GM19328 (cell line): ENCODE data around the gene ZNF239.
"Not testable (repeated sequence)": the region's sequence is repeated elsewhere in the genome, so short reads cannot be mapped to it uniquely, and the experiment has no call there.

Experiments
- ATAC-seq: cut with Tn5 transposase; IDR thresholded peaks from one replicate; pipeline ENCODE4 v1.9.1; 2021; ENCODE audit warnings: mild to moderate bottlenecking, moderate library complexity; ENCODE audit not compliant: unreplicated experiment

Gene ZNF239

DNA sequence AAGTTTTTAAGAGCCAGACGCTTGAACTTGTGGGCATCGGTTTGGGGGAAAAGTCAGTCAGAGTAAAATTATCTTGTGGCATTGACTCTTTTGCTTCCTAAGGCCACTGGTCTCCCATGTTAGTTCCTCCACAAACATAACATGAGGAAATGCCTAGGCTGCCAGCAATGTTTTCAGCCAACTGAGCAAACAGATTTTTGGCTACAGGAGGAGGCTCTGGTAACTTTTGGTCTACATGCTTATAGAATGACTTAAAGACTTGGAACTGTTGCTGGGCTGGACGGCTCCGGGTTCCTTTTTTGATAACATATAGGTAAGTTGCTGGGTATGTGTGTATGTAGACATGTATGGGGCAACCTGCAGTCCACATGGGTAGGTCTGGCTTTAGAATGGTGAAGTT is 9.6 kb upstream of the ZNF239 start:
- no peak for ATAC-seq

DNA sequence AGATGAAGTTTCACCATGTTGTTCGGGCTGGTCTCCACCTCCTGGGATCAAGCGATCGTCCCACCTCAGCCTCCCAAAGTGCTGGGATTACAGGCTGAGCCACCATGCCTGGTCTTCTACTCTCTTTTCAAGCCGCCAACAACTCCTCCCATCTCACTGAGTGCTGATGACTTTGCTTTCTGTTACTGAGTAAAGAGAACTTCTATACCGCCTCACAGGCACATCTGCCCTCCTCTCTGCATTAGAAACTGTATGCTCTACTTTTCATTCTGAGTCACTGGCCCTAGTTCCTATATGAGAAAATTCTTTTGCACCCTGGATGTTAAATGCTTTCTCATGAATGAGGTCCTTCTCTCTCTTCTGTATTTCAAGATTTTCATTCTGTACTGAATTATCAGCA is 2.2 kb upstream of the ZNF239 start:
- no peak for ATAC-seq

DNA sequence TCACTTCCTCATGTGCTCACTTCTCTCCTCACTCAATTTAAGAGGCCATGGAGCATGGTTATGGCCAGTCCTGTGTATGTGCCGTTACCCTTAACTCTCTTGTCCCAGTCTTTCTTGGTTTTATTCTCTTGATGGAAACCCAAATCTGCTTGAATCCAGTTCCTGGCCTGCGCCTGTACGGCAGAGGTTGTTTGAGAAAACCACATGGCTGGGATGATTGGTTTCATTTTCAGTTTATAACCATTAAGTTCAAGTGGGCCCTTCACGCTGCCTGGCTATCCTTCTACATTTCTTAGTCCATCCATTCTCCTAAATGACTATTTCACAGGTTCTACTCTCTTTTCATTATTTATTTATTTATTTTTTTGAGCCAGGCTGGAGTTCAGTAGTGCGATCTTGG is 1.6 kb upstream of the ZNF239 start:
- ATAC-seq = no peak

DNA sequence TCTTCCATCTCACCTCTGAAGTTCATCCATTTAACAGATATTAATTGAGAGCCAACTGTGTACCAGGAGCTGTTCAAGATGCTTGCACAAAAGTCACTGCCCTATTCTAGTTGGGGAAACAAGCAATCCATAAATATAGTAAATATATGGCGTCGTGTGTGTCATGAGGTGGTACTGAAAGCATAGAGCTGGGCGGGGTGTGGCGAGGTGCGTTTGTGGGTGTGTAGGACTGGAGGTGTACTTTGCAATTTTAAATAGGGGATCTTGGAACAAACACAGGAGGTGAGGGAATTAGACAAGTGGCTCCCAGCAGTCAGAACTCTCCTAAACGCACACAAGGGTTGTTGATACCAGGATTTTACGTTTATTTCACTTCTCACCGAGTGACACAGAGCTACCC is 490 bp upstream of the ZNF239 start:
- ATAC-seq = no peak

DNA sequence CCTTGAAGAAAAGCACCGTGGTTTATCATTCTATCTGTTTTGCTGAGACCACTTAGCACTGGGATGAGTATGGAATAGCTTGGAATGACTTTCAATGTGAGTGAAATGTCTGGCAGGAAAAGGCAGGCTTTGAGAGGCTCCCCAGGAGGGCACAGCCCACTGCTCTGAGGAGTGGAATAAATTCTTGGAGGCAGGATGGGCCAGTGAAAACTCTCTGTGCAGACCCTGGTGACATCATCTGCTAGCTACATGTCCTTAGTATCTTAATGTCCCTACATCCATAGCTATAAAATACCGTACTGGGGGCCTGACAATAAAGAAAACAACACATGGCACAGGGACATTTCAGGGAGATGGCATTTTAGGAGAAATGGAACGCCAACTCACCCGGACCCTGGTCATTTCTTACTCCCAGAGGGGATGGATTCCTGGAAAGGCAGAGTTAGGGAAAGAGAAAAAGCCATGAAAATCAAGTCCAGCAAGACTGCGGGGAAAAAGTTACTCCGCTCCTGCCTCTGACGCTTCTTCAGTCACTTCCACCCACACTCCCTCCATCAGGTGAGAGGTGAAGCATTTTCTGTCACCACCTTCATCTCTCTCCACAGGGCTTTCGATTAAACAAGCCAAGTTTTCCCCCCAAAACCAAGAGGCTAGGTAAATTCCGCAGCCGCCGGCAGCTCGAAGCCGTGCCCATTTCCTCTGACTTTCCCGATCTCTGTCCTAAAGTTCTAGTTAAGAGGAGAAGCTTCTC is 991 bp downstream of the ZNF239 start:
- no peak for ATAC-seq

DNA sequence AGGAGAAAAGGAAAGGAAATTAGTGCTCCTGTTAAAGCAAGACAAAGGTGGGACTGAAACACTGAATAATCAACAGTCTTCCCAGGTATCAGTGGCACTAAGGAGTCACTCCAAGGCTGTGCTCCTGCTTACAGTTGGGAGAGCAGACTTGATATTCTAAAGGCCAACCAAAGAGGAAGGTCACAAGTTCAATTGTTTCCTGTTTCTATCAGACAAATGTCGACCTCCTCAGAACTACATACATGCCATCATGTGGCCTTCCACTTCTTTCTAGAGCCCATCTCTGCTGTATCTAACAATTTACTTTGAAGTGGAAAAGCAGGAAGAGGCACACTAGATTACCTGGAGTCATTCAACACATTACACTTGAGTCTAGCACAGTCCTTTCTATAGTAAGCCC is 3.4 kb downstream of the ZNF239 start:
- no peak for ATAC-seq

DNA sequence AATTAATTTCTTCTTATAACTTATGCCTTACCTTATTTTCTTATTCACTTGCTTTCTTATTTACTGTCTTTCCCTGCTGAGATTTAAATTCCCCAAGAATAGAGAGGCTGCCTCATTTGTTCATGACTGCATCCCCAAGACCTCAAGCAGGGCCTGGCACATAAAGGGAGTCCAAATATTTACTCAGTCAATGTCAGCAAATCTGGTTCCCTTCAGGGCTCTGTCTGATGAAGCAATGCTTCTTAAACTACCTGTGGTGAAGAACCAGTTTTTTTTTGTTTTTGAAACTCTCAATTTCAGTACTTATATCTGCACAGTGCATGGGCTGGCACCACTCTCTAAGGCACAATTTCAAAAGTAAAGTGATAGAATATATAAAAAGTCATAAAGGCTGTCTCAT is 4.7 kb downstream of the ZNF239 start:
- ATAC-seq = no peak

DNA sequence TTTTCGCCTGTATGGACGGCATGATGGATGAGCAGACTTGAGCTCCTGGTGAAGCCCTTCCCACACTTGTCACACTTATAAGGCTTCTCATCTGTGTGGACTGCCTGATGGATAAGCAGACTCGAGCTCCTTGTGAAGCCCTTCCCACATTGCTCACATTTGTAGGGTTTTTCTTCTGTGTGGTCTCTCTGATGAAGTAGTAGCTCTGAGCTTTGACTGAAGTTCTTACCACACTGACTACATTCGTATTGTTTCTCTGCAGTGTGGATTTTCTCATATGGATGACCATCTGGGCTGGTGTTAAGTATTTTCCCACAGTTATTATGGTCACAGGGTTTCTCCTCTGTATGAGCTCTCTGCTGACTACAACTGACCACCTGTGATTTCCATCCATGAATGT is 17.2 kb downstream of the ZNF239 start:
- no peak for ATAC-seq

DNA sequence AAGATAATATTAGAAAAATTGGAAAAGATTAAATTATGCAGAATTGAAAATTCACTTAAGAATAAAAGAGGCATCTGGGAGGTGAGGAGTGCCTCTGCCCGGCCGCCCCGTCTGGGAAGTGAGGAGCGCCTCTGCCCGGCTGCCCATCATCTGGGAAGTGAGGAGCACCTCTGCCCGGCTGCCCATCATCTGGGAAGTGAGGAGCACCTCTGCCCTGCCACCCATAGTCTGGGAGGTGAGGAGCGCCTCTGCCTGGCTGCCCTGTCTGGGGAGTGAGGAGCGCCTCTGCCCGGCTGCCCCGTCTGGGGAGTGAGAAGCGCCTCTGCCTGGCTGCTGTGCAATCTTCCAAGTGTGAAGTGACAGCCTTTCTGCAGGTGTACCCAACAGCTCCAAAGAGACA is 30.7 kb downstream of the ZNF239 start:
- ATAC-seq = not testable (repeated sequence)

DNA sequence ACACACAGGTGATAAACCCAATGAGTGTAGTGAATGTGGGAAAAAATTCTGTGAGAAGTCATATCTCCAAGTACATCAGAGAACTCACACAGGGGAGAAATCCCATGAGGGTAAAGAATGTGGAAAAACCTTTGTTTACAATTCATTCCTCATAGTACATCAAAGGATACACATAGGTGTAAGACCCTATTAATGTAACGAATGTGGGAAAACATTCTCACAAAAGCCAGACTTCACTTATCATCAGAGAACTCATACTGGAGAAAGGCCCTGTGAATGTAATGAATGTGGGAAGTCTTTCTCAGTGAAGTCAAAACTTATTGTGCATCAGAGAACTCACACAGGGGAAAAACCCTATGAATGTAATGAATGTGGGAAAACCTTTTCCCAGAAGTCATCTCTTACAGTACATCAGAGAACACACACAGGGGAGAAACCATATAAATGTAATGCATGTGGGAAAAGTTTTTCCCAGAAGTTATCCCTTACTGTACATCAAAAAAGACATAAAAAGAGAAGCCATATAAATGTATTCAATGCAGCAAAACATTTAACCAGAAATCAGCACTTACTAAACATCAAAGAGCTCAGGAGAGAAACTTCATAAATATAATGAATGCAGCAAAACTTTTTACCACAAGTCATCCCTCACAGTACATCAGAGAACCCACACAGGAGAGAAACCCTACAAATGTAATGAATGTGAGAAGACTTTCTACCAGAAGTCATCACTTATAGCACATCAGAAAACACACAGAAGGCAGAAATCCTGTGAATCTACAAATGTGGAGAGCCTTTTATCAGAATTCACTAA is 49.8 kb downstream of the ZNF239 start:
- ATAC-seq = no peak
